GM18499 (cell line): Measurements from ENCODE around the gene NR1H4.
"Not testable (repeated sequence)": the region's sequence is repeated elsewhere in the genome, so short reads cannot be mapped to it uniquely, and the experiment has no call there.

ENCODE experiments used
- ATAC-seq: cut with Tn5 transposase; IDR thresholded peaks from one replicate; pipeline ENCODE4 v1.9.1; 2021; ENCODE audit warnings: moderate number of reproducible peaks; ENCODE audit not compliant: insufficient read depth, unreplicated experiment

NR1H4 gene

GRCh38 chr12:100564905-100565467, 91.3 kb downstream of the NR1H4 start:
- no peak for ATAC-seq

GRCh38 chr12:100565987-100566545, 92.4 kb downstream of the NR1H4 start:
- no peak for ATAC-seq

GRCh38 chr12:100566887-100567637, 93.4 kb downstream of the NR1H4 start:
- ATAC-seq: peak; percentile 92

- peak; percentile 25 for ATAC-seq
Measured at GRCh38 chr12:100567945-100568344, 94.3 kb downstream of the NR1H4 start.

GRCh38 chr12:100572184-100572583, 98.5 kb downstream of the NR1H4 start:
- ATAC-seq: no peak

- ATAC-seq: peak; percentile 78
Measured at GRCh38 chr12:100573292-100574186, 99.9 kb downstream of the NR1H4 start, which contains the start of gene GAS2L3. GAS2L3 (plus strand) TSS chr12:100573684; CDS start chr12:100594905, 21,221 bp downstream.

GRCh38 chr12:100574187-100575074, 100.8 kb downstream of the NR1H4 start:
- ATAC-seq: no peak

- ATAC-seq: no peak
Measured at GRCh38 chr12:100576331-100577036, 102.8 kb downstream of the NR1H4 start.

- ATAC-seq: no peak
Measured at GRCh38 chr12:100578923-100579322, 105.3 kb downstream of the NR1H4 start.

GRCh38 chr12:100579844-100580243, 106.2 kb downstream of the NR1H4 start:
- no peak for ATAC-seq

GRCh38 chr12:100584256-100584655, 110.6 kb downstream of the NR1H4 start:
- ATAC-seq: no peak

- no peak for ATAC-seq
Measured at GRCh38 chr12:100591979-100592378, 118.3 kb downstream of the NR1H4 start.

- no peak for ATAC-seq
Measured at GRCh38 chr12:100593490-100593889, 119.8 kb downstream of the NR1H4 start.

- no peak for ATAC-seq
Measured at GRCh38 chr12:100601626-100602025, 128.0 kb downstream of the NR1H4 start.

- ATAC-seq: not testable (repeated sequence)
Measured at GRCh38 chr12:100602997-100603396, 129.3 kb downstream of the NR1H4 start.

GRCh38 chr12:100608776-100609175, 135.1 kb downstream of the NR1H4 start:
- ATAC-seq: no peak

- ATAC-seq: no peak
Measured at GRCh38 chr12:100610666-100611430, 137.2 kb downstream of the NR1H4 start.

- no peak for ATAC-seq
Measured at GRCh38 chr12:100612606-100613005, 138.9 kb downstream of the NR1H4 start.
